GM11168 (cell line): Measurements from ENCODE around the gene DCAF12.

Experiments
- in situ Hi-C: fragments of 300-500 bp; cut with MboI; formaldehyde crosslinking; loops from one replicate; pipeline ENCODE4 v1.12.0; 2022; ENCODE audit warnings: low sequenced_read_pairs; ENCODE audit not compliant: unreplicated experiment

DCAF12 gene

GRCh38 chr9:34127035-34127948 is 794 bp upstream of the DCAF12 start:
- in situ Hi-C loops, result no loop called here

GRCh38 chr9:34125681-34126206 is 754 bp downstream of the DCAF12 start:
- in situ Hi-C loops, result no loop called here

- in situ Hi-C loops, result no loop called here
Observed at GRCh38 chr9:34124926-34125325, 1.6 kb downstream of the DCAF12 start.

- in situ Hi-C loops, result no loop called here
Observed at GRCh38 chr9:34124099-34124498, 2.4 kb downstream of the DCAF12 start.

- in situ Hi-C loops, result no loop called here
Observed at GRCh38 chr9:34123682-34124081, 2.8 kb downstream of the DCAF12 start.

- in situ Hi-C loops, result no loop called here
Observed at GRCh38 chr9:34121996-34122395, 4.5 kb downstream of the DCAF12 start.

GRCh38 chr9:34119713-34120112 is 6.8 kb downstream of the DCAF12 start:
- in situ Hi-C loops, result no loop called here

GRCh38 chr9:34114436-34114835 is 12.1 kb downstream of the DCAF12 start:
- in situ Hi-C loops, result no loop called here

GRCh38 chr9:34106110-34106509 is 20.4 kb downstream of the DCAF12 start:
- in situ Hi-C loops, result no loop called here

- in situ Hi-C loops, result no loop called here
Observed at GRCh38 chr9:34102796-34103195, 23.7 kb downstream of the DCAF12 start.

GRCh38 chr9:34098307-34098706 is 28.2 kb downstream of the DCAF12 start:
- in situ Hi-C loops, result no loop called here

GRCh38 chr9:34097865-34098264 is 28.6 kb downstream of the DCAF12 start:
- in situ Hi-C loops, result no loop called here

GRCh38 chr9:34096751-34097150 is 29.7 kb downstream of the DCAF12 start:
- in situ Hi-C loops, result no loop called here

- in situ Hi-C loops, result no loop called here
Observed at GRCh38 chr9:34093578-34093977, 32.9 kb downstream of the DCAF12 start.

GRCh38 chr9:34089311-34089710 is 37.2 kb downstream of the DCAF12 start:
- in situ Hi-C loops, result no loop called here

- in situ Hi-C loops, result no loop called here
Observed at GRCh38 chr9:34087370-34087769, 39.1 kb downstream of the DCAF12 start.

- in situ Hi-C loops, result no loop called here
Observed at GRCh38 chr9:34086864-34087263, 39.6 kb downstream of the DCAF12 start.

- in situ Hi-C loops, result no loop called here
Observed at GRCh38 chr9:34085581-34086500, 40.7 kb downstream of the DCAF12 start.

GRCh38 chr9:34084562-34084961 is 41.9 kb downstream of the DCAF12 start:
- in situ Hi-C loops, result no loop called here

GRCh38 chr9:34079181-34079580 is 47.3 kb downstream of the DCAF12 start:
- in situ Hi-C loops, result no loop called here
